ENCODE results near the gene SPATA31E1. TPM values are rescaled to one million over a fixed set of nuclear protein-coding genes. Genes with fewer than 3 reads are reported as not detected.

Gene SPATA31E1
- total RNA-seq, 1 experiment from 2014 or later, result not detected

- POLR2A ChIA-PET (ENCODE audit: low non-redundant PET), result no interaction called here
- intact Hi-C loops (cut with micrococcal nuclease; ENCODE audit: unreplicated experiment), result no loop called here
- no peaks in the 10 kb centered on the region for H3K27me3 ChIP-seq (replicated peaks; ENCODE audit: insufficient read depth, low read depth, low read length, poor library complexity)
Measured at GRCh38 chr9:87855061-87855460, 27.6 kb upstream of the SPATA31E1 start.

DNA sequence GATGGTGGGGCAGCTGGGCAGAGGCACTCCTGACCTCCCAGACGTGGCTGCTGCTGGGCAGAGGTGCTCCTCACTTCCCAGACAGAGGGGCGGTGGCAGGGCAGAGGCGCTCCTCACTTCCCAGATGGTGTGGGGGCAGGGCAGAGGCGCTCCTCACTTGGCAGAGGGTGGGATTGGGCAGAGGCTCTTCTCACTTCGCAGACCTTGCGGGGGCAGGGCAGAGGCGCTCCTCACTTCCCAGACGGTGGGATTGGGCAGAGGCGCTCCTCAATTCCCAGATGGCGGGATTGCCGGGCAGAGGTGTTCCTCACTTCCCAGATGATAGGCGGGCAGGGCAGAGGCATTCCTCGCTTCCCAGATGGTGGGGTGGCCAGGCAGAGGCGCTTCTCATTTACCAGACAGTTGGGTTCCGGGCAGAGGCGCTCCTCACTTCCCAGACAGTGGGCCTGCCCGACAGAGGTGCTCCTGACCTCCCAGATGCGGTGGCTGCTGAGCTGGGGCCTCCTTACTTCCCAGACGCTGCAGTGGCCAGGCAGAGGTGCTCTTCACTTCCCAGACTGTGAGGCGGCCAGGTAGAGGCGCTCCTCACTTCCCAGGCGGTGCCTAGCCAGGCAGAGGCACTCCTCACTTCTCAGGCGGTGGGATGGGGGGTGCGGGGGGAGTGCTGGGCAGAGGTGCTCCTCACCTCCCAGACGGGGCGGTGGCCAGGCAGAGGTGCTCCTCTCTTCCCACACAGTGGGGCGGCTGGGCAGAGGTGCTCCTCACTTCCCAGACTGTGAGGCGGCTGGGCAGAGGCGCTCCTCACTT lies 25.3 kb upstream of the SPATA31E1 start:
- Histone ChIP-seq H3K4me3 (ENCODE audit: low read depth, low read length, poor library complexity, severe bottlenecking) (no peak overlapping the region), H3K4me1 (ENCODE audit: insufficient read depth, low read length, poor library complexity, severe bottlenecking) (no peaks in the 10 kb centered on the region), H3K9me3 (ENCODE audit: low read depth, low read length, poor library complexity, severe bottlenecking) (peaks cover 8% of the 10 kb centered on the region), H3K36me3 (ENCODE audit: insufficient read depth, low read length, poor library complexity, severe bottlenecking) (no peaks in the 10 kb centered on the region), H3K27ac (ENCODE audit: low read depth, low read length, poor library complexity, severe bottlenecking) (no peak overlapping the region), H3K27me3 (replicated peaks; ENCODE audit: insufficient read depth, low read depth, low read length, poor library complexity) (no peaks in the 10 kb centered on the region)
- ChIA-PET CTCF (no interaction called here), POLR2A (ENCODE audit: low non-redundant PET) (no interaction called here)
- intact Hi-C loops (cut with micrococcal nuclease; ENCODE audit: unreplicated experiment), result no loop called here
- BruUV-seq (replicated peaks), result no TSS peak
- TF ChIP-seq, protein P1, sequence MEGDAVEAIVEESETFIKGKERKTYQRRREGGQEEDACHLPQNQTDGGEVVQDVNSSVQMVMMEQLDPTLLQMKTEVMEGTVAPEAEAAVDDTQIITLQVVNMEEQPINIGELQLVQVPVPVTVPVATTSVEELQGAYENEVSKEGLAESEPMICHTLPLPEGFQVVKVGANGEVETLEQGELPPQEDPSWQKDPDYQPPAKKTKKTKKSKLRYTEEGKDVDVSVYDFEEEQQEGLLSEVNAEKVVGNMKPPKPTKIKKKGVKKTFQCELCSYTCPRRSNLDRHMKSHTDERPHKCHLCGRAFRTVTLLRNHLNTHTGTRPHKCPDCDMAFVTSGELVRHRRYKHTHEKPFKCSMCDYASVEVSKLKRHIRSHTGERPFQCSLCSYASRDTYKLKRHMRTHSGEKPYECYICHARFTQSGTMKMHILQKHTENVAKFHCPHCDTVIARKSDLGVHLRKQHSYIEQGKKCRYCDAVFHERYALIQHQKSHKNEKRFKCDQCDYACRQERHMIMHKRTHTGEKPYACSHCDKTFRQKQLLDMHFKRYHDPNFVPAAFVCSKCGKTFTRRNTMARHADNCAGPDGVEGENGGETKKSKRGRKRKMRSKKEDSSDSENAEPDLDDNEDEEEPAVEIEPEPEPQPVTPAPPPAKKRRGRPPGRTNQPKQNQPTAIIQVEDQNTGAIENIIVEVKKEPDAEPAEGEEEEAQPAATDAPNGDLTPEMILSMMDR (conservative IDR thresholded peaks at IDR 0.05; ENCODE audit: low read depth, low read length), result no peak
- no peak for TF ChIP-seq EZH2 (IDR thresholded peaks at IDR 0.05; ENCODE audit: borderline replicate concordance, low read depth, low read length, poor library complexity, severe bottlenecking)
- no peak for DNase-seq (ENCODE audit: low spot score)

More at GRCh38 chr9:87855061-87855460, 27.6 kb upstream of the SPATA31E1 start:
- H3K36me3 ChIP-seq (ENCODE audit: insufficient read depth, low read length, poor library complexity, severe bottlenecking), result no peaks in the 10 kb centered on the region
- no peak overlapping the region for H3K4me3 ChIP-seq (ENCODE audit: low read depth, low read length, poor library complexity, severe bottlenecking)
- CTCF ChIA-PET, result no interaction called here
- no peak overlapping the region for H3K27ac ChIP-seq (ENCODE audit: low read depth, low read length, poor library complexity, severe bottlenecking)
- DNase-seq (ENCODE audit: low spot score), result no peak
- TF ChIP-seq EZH2 (IDR thresholded peaks at IDR 0.05; ENCODE audit: borderline replicate concordance, low read depth, low read length, poor library complexity, severe bottlenecking), result no peak
- TF ChIP-seq, protein P1 (conservative IDR thresholded peaks at IDR 0.05; ENCODE audit: low read depth, low read length), result no peak
- no peaks in the 10 kb centered on the region for H3K9me3 ChIP-seq (ENCODE audit: low read depth, low read length, poor library complexity, severe bottlenecking)
- no TSS peak for BruUV-seq (replicated peaks)
- no peaks in the 10 kb centered on the region for H3K4me1 ChIP-seq (ENCODE audit: insufficient read depth, low read length, poor library complexity, severe bottlenecking)

GRCh38 chr9:87857948-87858335 lies 24.7 kb upstream of the SPATA31E1 start:
- no peak for DNase-seq (ENCODE audit: low spot score)
- intact Hi-C loops (cut with micrococcal nuclease; ENCODE audit: unreplicated experiment), result no loop called here
- no peak for TF ChIP-seq EZH2 (IDR thresholded peaks at IDR 0.05; ENCODE audit: borderline replicate concordance, low read depth, low read length, poor library complexity, severe bottlenecking)
- TF ChIP-seq, protein P1 (conservative IDR thresholded peaks at IDR 0.05; ENCODE audit: low read depth, low read length), result no peak
- ChIA-PET CTCF (no interaction called here), POLR2A (ENCODE audit: low non-redundant PET) (no interaction called here)
- H3K9me3 ChIP-seq (ENCODE audit: low read depth, low read length, poor library complexity, severe bottlenecking), result peaks cover 8% of the 10 kb centered on the region
- H3K27ac ChIP-seq (ENCODE audit: low read depth, low read length, poor library complexity, severe bottlenecking), result no peak overlapping the region
- BruUV-seq (replicated peaks), result no TSS peak
- H3K4me1 ChIP-seq (ENCODE audit: insufficient read depth, low read length, poor library complexity, severe bottlenecking), result no peaks in the 10 kb centered on the region
- H3K36me3 ChIP-seq (ENCODE audit: insufficient read depth, low read length, poor library complexity, severe bottlenecking), result no peaks in the 10 kb centered on the region
- H3K27me3 ChIP-seq (replicated peaks; ENCODE audit: insufficient read depth, low read depth, low read length, poor library complexity), result no peaks in the 10 kb centered on the region
- no peak overlapping the region for H3K4me3 ChIP-seq (ENCODE audit: low read depth, low read length, poor library complexity, severe bottlenecking)

Data from A673 (cell line).